Measurements from ENCODE around the gene DISC1.

DNA sequence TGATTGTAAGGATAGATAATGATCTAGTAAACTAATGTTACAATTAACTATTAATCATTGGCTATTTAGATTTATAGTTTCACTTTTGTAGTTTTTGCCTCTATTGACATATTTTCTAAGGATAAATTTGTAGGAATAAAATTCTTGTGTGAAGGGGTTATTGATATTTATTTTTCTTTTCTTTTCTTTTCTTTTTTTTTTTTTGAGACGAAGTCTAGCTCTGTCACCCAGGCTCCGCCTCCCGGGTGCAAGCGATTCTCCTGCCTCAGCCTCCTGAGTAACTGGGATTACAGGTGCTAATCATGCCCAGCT, 24.0 kb upstream of the DISC1 start:
- TF ChIP-seq POLR2AphosphoS5 (IDR thresholded peaks at IDR 0.05), result no peak
- TF ChIP-seq CTCF (IDR thresholded peaks at IDR 0.05), result no peak
